ENCODE data around the gene EMP1. TPM values are rescaled to one million over a fixed set of nuclear protein-coding genes. Genes with fewer than 3 reads are reported as not detected.

EMP1 gene
- total RNA-seq, 1 donor from 2014 or later = 273 TPM

DNA sequence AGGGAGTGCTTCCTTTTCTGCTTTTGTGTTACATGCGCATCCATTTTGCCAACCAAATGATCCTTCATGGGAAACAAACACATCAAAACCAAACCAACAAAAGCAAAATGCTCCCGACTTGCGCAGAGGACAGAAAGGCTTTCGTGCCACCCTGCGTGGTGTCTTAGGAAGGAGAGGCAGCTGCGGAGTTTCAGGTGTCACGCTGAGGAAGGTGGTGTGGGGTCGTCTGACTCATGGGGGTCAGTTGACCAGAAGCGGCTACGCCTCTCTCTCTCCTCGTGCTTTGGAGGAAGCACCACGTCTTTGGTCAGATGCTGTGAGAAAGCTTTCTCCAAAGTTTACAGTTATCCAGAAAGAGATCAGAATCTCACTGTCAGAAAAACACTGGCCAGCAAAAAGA, 7.9 kb downstream of the EMP1 start:
- H3K27ac Mint-ChIP-seq (ENCODE audit: unreplicated experiment) = peak overlapping the region; percentile 96
- H3K4me1 Mint-ChIP-seq (ENCODE audit: unreplicated experiment) = peaks cover 96% of the 10 kb centered on the region
- peaks cover 9% of the 10 kb centered on the region for H3K36me3 Mint-ChIP-seq (ENCODE audit: low read depth, unreplicated experiment)
- no peaks in the 10 kb centered on the region for H3K9me3 Mint-ChIP-seq (ENCODE audit: unreplicated experiment)
- H3K4me3 Mint-ChIP-seq (ENCODE audit: unreplicated experiment) = peak overlapping the region; percentile 68
- DNase-seq (ENCODE audit: low spot score) = no peak
- TF ChIP-seq, protein P1, sequence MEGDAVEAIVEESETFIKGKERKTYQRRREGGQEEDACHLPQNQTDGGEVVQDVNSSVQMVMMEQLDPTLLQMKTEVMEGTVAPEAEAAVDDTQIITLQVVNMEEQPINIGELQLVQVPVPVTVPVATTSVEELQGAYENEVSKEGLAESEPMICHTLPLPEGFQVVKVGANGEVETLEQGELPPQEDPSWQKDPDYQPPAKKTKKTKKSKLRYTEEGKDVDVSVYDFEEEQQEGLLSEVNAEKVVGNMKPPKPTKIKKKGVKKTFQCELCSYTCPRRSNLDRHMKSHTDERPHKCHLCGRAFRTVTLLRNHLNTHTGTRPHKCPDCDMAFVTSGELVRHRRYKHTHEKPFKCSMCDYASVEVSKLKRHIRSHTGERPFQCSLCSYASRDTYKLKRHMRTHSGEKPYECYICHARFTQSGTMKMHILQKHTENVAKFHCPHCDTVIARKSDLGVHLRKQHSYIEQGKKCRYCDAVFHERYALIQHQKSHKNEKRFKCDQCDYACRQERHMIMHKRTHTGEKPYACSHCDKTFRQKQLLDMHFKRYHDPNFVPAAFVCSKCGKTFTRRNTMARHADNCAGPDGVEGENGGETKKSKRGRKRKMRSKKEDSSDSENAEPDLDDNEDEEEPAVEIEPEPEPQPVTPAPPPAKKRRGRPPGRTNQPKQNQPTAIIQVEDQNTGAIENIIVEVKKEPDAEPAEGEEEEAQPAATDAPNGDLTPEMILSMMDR (IDR thresholded peaks at IDR 0.05; ENCODE audit: unreplicated experiment) = no peak
- peaks cover 23% of the 10 kb centered on the region for H3K27me3 Mint-ChIP-seq (ENCODE audit: unreplicated experiment)

DNA sequence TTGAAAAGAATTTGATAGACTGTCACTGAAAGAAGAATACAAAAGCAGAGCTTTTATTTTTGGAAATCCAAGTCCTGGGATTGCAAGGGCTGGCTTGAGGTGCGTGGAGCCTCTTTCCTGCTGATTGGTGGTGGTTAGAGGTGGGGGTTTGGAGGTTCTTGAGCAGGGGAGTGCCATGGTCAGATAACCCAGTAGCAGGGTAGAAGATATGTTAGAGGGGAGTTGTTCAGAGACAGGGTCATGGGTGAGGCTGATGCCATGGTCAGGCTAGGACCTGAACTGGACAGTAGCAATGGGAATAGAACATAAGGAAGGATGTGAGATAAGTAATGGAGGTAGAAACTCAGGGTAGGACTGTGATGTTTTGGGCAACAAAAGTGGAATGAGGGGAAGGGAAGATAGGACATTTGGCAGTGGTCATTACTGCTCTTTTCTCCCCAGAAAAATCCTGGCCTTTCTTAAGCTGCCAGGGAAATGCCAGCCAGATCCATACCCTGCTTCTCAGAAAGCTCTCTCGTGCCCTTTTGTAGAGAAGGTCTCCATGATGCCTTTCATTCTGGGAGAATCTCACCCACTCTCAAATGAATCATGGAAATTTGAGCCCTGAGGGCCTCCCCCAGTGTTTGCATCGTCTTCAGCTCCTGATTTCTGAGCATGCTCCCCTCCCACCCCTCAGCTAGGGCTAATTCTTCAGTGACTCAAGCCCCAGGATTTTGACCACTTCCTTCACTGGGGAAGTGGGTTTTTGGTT, 9.5 kb downstream of the EMP1 start:
- H3K27ac Mint-ChIP-seq (ENCODE audit: unreplicated experiment) = peak overlapping the region; percentile 100
- H3K9me3 Mint-ChIP-seq (ENCODE audit: unreplicated experiment) = no peaks in the 10 kb centered on the region
- peak overlapping the region; percentile 77 for H3K4me3 Mint-ChIP-seq (ENCODE audit: unreplicated experiment)
- peaks cover 25% of the 10 kb centered on the region for H3K27me3 Mint-ChIP-seq (ENCODE audit: unreplicated experiment)
- H3K36me3 Mint-ChIP-seq (ENCODE audit: low read depth, unreplicated experiment) = peaks cover 9% of the 10 kb centered on the region
- H3K4me1 Mint-ChIP-seq (ENCODE audit: unreplicated experiment) = peaks cover 95% of the 10 kb centered on the region
- TF ChIP-seq, protein P1 (IDR thresholded peaks at IDR 0.05; ENCODE audit: unreplicated experiment) = no peak
- peak; percentile 44 for DNase-seq (ENCODE audit: low spot score)

DNA sequence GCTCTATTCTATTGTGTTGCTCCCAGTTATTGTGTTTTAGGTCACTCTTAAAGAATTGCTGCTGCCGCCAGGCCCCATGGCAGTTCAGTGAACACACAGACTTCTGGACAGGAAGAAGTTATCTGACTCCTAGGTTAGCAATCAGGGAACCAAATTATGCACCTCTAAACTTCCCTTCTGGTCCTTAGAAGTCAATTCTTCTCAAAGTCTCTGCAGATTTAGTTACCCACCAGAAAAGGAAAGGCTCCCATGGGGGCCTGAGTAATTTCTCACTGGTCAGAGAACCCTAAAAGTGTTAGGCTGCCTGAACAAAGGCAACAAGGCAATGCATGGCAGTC, 10.0 kb downstream of the EMP1 start:
- Mint-ChIP-seq H3K27ac (ENCODE audit: unreplicated experiment) (peak overlapping the region; percentile 100), H3K36me3 (ENCODE audit: low read depth, unreplicated experiment) (peaks cover 6% of the 10 kb centered on the region), H3K27me3 (ENCODE audit: unreplicated experiment) (peaks cover 25% of the 10 kb centered on the region), H3K4me1 (ENCODE audit: unreplicated experiment) (peaks cover 94% of the 10 kb centered on the region), H3K4me3 (ENCODE audit: unreplicated experiment) (peak overlapping the region; percentile 75), H3K9me3 (ENCODE audit: unreplicated experiment) (no peaks in the 10 kb centered on the region)
- DNase-seq (ENCODE audit: low spot score) = no peak
- TF ChIP-seq, protein P1 (IDR thresholded peaks at IDR 0.05; ENCODE audit: unreplicated experiment) = no peak

DNA sequence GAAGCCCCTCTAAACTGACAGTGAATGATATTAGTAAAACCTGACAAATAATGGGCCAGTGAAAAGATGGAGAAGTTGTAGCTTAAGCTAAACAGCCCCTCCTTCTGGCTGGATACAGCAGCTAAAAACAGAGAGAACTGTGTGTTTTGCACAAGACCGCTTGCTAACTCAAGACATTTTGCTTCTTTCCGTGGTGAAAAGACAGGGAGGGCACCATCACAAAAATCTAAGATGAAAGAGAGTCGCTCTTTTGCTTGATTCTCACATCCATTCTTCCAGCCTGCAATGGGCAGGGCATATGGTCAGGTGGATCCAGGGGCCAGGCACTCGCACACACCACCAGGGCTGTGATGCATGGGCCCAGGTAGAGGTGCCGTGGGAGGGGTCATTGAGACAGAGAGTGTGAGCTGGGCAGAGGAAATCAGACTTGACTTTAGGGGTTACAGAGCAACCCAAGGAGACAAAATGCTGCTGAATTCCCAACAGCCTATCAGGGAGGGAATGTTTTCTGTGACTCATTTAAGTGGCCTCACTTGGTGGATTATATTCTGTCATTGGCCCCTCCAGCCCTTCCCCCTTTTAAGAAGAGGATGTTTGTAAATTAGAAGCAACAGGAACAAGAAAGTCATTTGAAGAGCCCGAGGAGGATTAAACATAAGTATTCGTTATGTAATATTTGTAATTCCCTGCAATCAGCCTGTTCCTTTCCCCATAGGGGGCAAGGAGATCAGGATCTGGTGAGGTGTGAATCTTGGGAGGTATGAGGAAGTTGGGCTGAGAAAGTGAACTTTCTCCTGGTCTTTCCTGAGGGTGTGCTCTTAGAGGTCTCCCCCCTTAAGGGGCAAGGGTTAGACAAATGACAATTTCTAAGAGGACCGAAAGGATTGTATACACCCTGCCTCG, 12.3 kb downstream of the EMP1 start:
- peaks cover 16% of the 10 kb centered on the region for H3K36me3 Mint-ChIP-seq (ENCODE audit: low read depth, unreplicated experiment)
- no peak overlapping the region for H3K4me3 Mint-ChIP-seq (ENCODE audit: unreplicated experiment)
- H3K9me3 Mint-ChIP-seq (ENCODE audit: unreplicated experiment) = no peaks in the 10 kb centered on the region
- TF ChIP-seq, protein P1 (IDR thresholded peaks at IDR 0.05; ENCODE audit: unreplicated experiment) = peak; percentile 48
- H3K27me3 Mint-ChIP-seq (ENCODE audit: unreplicated experiment) = peaks cover 22% of the 10 kb centered on the region
- H3K27ac Mint-ChIP-seq (ENCODE audit: unreplicated experiment) = peak overlapping the region; percentile 95
- H3K4me1 Mint-ChIP-seq (ENCODE audit: unreplicated experiment) = peaks cover 96% of the 10 kb centered on the region
- DNase-seq (ENCODE audit: low spot score) = peak; percentile 40
